Right ventricle myocardium superior (tissue), 1 donor: ENCODE results near the gene RAPGEF3. TPM values are rescaled to one million over a fixed set of nuclear protein-coding genes. Genes with fewer than 3 reads are reported as not detected.

Experiments used
- ATAC-seq: fragments of 200-7000 bp; cut with Tn5 transposase; one replicate; pipeline ENCODE4 v1.9.1; 2020; ENCODE audit warnings: mild to moderate bottlenecking; ENCODE audit not compliant: poor library complexity
- DNase-seq: peaks from one replicate; pipeline ENCODE4 v3.0.0-alpha.2; 2020
- intact Hi-C: fragments of 100-400 bp; cut with DNase I; formaldehyde crosslinking; loops from one replicate; pipeline ENCODE4 v1.11.2; 2022
- total RNA-seq: library from RNA; stranded (reverse); fragmentation: NEBNext Ultra II Directional; extraction: Animal tissue kit (Norgen Biotek cat#: 25700); gene quantifications from one replicate; pipeline ENCODE4 v1.2.1, GENCODE V29; 2021
- donor health status: DM: no; HTN: yes; CAD: no; lungs with severe emphysema.

The RAPGEF3 gene
- total RNA-seq, 1 donor from 2014 or later, result 30.6 TPM

DNA sequence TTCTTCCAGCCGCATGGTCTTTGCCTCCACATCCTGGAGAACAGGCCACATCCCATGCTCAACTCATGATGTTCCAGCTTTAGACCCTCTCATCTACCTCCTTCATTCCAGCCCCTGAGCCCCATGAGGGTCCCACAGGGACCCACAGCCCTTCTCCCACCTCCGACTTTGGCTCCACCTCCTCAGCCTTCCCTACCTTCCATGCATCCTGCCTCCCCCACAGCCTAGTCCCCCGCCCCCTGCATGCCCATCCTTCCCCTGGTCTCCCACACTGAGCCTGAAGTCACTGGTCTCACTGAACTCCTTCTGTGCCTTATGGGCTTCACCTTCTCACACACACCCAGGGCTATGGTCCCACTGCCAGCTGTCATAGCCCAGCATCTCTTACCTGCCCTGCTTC lies 9.8 kb downstream of the RAPGEF3 start:
- no peak for ATAC-seq
- intact Hi-C loops, result no loop called here

DNA sequence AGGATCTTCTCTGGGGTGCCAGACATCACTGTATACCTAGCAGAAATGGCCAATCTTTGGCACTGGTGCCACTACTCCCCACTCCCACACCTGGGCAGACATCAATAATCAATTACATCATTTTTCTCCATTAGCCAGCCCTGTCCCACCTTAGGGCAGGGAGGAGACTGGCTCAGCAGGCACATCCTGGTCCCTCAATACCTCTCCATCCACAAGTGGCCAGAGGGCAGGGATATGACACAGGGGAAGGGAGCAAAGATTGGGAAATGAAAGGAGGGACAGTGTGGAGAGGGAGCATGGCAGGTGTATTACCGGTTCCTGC lies 10.2 kb downstream of the RAPGEF3 start:
- DNase-seq, result no peak
- intact Hi-C loops, result no loop called here
- no peak for ATAC-seq

More for the DNA sequence above, 9.8 kb downstream of the RAPGEF3 start:
- no peak for DNase-seq

DNA sequence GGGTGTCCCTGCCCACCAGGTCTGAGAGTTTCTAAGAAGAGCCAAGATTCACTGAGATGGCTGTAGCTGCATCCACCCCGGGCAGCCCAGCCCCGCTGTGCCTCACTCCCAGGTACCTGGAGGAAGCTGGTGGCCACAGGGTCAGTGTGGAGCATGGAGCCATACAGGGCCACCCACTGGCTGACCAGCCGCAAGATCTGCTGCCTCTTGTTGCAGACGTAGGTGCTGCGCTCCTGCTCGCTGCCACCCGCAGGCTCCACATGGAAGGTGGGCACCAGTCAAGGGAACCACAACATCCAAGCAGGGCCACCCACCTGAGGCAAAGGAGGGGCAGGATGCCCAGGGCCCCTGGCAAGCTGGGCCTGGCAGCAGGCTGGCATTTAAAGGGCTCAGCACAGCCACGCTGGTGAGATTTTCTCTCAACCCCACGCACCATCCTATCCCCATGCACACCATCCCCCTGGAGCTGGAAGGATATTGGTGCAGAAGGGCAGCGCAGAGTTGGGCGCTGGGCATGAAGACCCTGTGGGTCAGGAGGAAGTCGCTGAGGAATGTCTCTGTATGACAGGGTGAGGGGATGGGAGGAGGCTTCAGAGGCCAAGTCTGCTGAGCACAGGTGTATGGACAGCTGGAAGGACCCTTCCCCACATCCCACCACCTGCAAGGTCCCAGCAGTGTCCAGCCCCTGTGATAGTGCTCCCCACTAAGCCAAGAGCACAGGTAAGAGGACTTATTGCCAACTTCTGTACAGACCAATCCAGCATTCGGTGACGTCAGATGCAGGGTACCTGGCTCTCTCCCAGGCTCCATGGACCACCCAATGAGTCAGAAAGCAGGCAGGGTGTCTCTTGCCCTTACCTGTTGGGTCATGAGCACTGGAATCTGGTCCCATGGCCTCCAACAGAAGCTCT lies 10.8 kb downstream of the RAPGEF3 start:
- intact Hi-C loops, result no loop called here
- no peak for DNase-seq
- no peak for ATAC-seq

DNA sequence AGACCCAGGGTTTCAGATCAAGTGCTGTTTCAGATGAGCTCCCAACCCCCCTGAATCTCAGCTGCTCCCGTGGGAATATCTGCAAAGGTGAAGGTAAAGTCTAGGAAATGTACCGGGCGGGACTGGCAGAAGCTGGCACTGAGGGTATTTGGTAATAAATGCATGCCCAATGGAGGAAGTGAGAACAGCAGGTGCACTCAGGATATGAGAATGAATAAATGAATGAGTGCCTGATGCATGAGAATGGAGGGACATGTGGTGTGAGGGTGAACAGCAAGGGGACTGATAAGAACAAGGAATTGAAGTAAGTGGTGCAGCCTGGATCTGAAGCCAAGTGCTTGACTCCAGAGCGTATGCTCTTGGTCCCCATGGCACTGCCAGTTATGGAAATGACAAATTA lies 11.6 kb downstream of the RAPGEF3 start:
- DNase-seq, result no peak
- intact Hi-C loops, result no loop called here
- no peak for ATAC-seq

DNA sequence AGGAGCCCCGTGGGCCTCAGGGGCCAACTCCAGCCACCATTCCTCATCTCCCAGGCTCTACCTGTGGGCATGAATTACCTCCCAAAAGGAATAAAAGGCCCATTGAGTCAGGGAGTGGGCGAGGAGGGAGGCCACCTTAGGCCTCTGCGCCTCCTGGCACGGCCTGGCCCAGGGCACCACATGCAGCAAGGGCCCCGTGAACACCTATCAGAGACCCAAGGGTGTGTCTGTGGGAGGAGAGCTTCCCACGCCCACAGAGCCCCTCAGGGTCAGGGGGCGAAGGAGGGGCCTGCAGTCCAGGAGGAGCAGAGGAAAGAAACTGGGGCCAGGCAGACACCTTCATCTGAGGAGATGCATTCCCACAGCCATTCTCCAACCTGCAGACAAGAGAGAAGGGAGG lies 12.2 kb downstream of the RAPGEF3 start:
- DNase-seq (no peak), ATAC-seq (no peak)
- intact Hi-C loops, result no loop called here

DNA sequence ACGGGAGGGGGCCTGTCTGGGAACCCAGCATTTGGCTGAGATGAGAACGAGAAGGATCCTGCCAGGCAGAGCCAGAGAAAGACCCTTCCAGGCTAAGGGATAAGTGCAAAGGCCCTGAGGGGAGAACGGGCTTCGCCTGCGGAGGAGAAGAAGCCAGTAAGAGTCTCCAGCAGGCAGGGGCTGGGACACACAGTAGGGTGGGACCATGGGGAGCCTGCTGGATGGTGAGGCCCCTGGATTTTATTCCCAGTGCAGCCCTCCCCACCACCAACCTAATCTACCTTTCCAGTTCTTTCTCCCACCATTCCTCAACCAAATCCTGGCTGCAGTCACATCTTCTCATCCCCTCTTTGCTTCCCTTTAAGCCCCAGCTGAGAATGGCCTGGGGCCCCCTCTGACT lies 12.6 kb downstream of the RAPGEF3 start:
- intact Hi-C loops, result no loop called here
- ATAC-seq, result no peak
- DNase-seq, result no peak

DNA sequence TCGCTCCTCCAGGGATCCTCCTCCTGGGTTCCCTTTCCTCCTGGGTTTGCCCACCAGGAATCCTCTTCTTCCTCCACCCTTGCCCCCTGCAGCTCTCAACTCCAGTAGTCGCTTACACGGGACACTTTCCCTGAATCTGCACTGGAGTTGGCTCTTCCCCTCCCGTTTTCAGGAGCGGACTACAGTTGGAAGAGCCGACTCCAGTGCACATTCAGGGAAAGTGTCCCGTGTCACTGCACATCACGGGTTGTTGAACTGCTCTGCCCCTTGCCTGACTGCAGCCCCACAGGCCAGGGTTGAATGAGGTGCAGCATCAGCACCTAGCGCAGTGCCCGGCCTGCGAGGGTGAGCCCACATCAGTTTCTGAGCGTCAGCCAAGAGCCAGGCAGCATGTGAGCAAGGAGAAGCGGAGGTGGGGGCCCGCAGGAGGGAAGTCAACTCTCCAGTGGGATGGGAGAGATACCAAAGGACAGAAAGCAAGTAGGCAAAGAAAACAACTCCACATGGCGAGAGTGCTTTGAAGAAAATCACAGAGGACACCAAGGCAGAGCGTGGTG lies 13.1 kb downstream of the RAPGEF3 start:
- intact Hi-C loops, result no loop called here
- no peak for DNase-seq
- peak; percentile 21 for ATAC-seq

DNA sequence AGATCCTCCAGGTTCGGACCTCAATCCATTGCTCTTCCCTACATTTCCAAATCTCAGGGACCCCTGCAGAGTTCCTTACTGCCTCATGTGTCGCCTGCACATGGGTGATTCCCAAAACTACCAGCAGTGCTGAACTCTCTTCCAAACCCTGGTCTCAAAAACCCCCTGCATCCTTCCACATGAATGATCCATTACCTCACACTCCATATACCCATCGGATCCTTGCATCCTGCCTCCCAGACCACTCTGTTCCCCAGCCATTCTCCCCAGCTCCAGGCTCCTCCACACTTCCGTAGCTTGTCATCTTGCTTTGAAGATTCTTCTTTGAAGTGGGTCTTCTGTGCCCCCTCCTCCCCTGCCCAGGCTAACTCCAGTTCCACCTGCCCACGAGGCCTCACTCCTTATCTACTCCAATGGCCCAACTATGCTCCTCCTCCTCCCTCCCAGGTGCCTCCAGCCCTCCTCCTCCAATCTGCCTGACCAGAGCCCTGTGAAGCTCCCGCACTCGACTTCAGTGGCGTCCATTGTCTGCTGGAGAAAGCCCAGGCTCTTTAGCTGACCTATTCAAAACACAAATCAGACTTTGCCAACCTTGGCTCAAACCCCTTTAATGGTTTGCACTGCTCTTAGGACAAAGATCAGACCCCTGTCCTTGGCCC lies 13.8 kb downstream of the RAPGEF3 start:
- intact Hi-C loops, result no loop called here
- DNase-seq (no peak), ATAC-seq (no peak)

DNA sequence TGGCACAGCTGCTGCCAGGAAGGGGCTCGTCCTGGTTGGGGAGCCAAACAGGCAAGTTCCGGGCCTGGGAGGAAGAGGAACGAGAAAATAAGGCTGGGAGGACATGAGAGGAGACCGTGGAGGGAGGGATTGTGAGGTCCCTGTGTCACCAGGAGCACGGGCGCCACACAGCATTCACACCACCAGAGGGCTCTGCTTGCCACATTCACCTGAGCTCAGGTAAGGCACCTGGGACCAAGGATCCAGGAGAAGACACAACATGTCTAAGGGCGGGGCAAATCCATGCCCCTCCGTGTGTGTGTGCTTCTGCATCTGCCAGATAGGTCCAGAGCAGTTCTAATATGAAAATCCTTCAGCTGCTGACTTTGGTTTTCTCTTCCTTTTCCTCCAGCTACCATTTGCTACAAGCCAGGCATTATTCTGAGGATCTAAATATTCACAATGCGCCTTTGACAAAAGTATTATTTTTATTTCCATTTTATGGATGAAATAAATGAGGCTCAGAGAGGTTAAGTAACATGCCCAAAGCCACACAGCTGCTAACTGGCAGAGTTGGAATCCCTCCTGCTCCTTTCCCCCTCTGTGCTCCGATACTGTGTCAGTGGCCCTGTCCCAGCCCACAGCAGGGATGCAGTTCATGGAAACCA lies 14.6 kb downstream of the RAPGEF3 start:
- intact Hi-C loops, result no loop called here
- DNase-seq (no peak), ATAC-seq (no peak)

DNA sequence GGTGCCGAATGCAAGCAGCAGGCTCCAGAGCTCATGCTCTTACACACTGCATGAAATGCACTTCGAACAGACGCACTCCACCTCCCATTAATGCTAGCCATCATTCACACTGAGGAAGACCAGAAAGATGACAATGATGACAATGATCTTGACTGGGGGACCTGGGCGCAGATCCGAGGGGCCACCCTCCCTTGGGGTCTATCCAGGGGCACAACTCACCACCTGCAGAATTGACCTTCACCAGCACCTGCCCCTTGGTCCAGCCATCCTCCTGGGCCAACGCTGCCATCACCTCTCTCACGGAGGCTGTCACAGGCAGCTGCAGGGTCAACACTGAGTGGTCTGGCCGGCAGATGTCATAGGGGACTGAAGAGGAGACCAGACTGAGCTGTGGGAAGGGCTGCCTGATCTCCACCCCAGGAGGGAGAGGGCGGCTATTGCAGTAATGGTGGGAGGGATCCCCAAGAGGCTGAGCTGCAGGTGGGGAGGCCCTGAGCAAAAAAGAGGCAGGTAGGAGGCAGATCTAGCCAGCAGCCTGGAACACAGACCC lies 15.3 kb downstream of the RAPGEF3 start:
- DNase-seq (no peak), ATAC-seq (no peak)
- intact Hi-C loops, result no loop called here

DNA sequence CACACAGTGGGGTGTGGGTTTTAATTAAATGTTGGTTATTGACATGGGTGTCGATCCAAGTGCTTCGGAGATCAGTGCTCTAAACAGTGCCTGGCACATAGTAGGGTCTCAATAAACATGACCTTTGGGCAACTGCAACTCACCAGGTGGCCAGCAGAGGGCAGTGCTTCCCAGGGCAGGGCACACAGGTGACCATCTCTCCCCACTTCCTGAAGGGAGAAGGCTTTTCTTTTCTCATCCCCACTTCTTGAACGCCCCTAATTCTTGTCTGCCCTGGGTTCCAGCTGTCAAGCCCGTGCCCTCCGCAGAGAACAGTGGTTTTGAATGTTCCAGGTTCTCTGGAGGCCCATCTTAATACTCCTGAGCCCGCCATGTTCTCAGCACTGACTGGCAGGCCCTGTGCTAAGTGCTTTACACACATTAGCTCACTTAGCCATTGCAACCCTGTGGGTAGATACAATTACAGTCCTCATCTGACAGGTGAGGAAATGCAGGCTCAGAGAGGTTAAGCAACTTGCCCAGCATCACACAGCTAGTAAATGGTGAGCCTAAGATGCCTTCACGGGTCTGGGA lies 16.3 kb downstream of the RAPGEF3 start:
- ATAC-seq (no peak), DNase-seq (peak; percentile 73)
- intact Hi-C loops, result no loop called here

DNA sequence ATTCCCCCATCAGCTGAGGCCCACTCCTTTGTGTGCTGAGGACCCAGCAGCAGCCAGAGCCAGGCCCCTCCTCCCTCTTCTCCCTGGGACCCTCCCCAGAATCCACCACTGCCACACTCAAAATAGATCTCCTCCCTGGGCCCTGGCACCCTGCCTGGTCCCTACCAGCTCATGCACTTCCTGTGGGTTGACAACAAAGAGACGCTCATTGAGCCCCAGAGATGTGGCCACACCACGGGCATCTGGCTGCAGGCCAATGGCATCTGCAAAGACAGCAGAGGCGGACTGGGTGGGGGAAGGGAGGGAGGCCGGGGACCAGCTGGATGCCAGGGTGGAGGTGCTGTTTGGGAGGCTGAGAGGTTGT lies 17.4 kb downstream of the RAPGEF3 start:
- ATAC-seq, result peak; percentile 9
- intact Hi-C loops, result no loop called here
- peak; percentile 95 for DNase-seq

DNA sequence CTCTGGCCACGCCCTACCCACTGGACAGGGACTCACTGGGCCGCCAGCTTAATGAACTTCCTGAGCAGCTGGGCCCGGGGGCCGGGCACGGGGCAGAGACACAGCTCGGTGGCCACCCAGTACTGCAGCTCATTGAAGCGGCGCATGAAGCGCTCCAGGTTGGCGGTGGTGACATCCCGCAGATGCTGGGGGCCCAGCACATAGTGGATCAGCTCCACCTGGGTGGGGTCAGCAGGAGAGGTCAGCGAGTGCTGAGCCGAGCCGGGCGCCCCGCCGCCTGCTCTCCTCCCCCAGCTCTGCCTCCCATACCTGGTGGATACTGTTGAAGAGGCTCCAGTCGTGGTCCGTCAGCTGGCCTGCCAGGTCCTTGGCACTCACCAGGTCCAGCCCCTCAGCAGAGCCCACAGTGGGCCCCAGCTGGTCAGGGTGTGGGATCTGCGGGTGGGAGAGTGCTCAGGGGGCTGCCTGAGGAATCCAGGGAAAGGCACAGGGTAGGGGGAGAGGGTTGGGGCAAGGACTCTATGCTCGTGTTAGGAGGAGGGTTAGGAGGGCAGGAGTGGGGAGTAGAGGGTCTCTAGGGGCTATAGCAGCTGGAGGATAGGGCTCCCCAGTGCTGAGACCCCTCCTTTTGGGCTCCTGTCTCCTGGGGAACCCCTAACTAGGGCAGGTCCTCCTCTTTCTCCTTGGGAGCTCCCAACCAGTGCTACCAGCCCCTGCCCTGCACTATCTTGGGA lies 17.9 kb downstream of the RAPGEF3 start:
- no peak for DNase-seq
- no peak for ATAC-seq
- intact Hi-C loops, result no loop called here

DNA sequence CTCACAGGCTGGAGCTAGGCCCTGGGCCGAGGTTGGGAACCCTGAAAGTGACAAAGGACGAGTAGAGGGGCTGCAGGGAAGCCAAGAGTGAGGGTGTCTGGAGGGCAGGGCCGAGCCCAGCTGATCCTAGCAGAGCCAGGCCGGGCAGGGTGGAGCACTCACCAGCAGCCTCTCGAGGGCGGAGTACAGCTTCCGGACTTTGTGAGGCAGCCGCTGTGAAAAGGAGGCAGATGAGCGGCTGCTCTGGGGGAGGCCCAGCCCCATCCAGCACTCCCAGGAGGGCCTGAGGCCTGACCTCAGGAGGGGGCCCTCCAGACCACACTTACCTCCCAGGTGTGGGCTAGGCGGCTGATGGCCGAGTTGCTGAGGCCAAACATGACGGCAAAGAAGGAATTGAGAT lies 18.7 kb downstream of the RAPGEF3 start:
- intact Hi-C loops, result no loop called here
- no peak for ATAC-seq
- peak; percentile 77 for DNase-seq

DNA sequence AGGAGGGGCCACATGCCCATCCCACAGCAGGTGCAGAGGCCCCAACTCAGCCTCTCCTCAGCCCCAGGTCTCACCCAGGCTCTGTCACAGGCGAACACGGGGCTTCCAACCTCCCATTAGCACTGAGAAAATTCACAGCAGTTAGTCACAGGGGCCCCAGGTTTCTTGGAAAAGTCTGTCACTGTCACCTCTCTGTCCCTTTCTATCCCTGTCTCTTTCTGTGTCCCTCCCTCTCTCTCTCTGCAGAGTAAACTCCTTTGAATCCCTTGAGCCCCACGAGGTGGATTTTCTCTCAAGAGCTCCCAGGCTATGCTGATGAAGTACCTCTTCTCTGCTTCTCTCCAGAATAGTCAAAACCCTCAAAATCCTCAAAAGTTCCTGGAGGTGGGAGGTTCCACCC lies 19.4 kb downstream of the RAPGEF3 start:
- no peak for DNase-seq
- intact Hi-C loops, result no loop called here
- no peak for ATAC-seq

DNA sequence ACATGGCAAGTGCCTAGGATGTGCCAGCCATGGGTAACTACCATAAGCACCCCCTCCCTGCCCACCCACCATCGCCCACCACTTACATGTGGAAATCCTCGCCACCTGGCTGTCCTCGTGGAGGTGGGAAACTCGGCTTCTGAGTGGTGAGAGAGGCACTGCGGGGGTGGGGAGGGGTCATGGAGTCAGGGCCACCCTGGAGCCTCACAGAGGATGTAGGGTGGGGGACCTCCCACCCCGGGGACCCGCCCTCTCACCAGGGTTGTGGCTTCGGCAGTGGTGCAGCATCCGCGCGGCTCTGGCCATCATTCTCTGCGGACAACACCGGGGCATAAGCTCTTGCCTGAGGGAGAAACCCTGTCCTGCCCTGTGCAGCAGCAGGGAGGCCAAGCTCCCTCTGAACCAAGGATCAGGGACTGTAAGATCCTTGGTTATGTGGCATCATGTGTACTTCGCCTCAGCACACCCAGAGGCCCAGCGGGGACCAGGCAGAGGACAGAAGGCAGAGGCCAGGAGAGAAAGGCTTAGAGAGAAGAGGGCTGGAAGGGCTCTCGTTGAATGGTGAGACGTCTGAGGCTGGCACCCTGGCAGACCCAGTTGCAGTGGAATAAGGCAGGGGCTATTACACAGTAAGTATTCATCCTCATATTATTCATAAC lies 20.6 kb downstream of the RAPGEF3 start:
- intact Hi-C loops, result no loop called here
- no peak for ATAC-seq
- peak; percentile 46 for DNase-seq

DNA sequence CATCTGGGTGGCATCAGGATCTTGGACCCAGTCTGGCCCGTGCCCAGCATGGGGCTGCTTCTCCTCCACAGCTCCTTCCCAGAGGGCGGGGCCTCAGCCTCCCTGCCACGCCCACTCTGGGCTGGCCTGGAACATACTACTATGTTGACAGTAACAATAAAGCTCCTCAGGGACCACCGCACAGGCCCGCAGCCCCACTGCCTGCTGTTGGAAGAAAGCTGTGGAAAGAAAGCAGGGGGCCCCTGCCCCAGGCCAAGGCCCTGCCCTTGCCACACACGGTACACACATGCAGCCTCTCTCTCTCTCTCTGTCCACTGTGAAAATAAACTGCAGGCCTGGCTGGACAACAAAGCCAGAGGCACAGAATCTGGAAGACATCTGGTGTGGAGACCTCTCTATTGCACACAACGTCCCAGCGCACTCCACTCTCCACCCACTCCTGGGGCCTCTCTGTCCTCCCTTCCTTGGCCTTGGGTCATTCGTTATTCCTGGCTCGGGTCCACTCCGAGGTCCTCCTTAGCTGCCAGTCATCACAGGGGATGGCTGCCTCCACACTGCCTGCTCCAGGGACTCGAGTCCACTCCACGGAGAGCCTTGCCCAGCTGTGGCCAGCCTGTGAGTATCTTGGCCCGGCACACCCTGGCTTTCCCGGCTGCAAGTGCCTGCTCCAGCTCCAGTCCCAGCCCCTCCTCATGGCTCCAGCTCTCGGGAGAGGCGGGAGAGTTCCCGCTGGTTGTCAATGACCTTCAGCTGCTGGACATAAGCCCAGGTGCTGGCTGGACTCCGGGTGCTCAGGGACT lies 21.6 kb downstream of the RAPGEF3 start:
- DNase-seq (peak; percentile 95), ATAC-seq (peak; percentile 80)
- intact Hi-C loops, result no loop called here
